A673 (cell line): ENCODE measurements around the gene C7orf57. TPM values are rescaled to one million over a fixed set of nuclear protein-coding genes. Genes with fewer than 3 reads are reported as not detected.
A peak's percentile ranks its signal among the peaks of the same experiment; 100 is the strongest.

Experiments
- BruUV-seq: library from RNA; stranded (reverse); fragments of 400-500 nt; replicated peaks from 2 replicates; lab custom pipeline; 2021; lab: Mats Ljungman, UMichigan
- CTCF ChIA-PET: fragments of 300-600 bp; sonication (Branson Sonifier 250); formaldehyde crosslinking; loops from one replicate; lab custom pipeline; 2022; ENCODE audit warnings: antibody characterized with exemption; lab: Charles Lee
- POLR2A ChIA-PET: fragments of 300-600 bp; sonication (Branson Sonifier 250); formaldehyde crosslinking; loops from one replicate; lab custom pipeline; 2022; ENCODE audit warnings: antibody characterized with exemption; ENCODE audit not compliant: low non-redundant PET; lab: Charles Lee
- DNase-seq: peaks from one replicate; pipeline ENCODE4 v3.0.0-alpha.2; 2015; ENCODE audit warnings: low spot score
- H3K27ac ChIP-seq: fragments of 200-600 bp; sonication (generic); 2 replicates; pipeline ENCODE4 v1.5.1; 2016; ENCODE audit warnings: mixed run types, low read depth, mild to moderate bottlenecking, mixed read lengths, antibody characterized with exemption, low read length; ENCODE audit not compliant: poor library complexity, severe bottlenecking
- H3K27me3 ChIP-seq: fragments of 200-600 bp; sonication (generic); replicated peaks from 2 replicates; pipeline ENCODE4 v1.6.1; 2017; ENCODE audit warnings: mixed run types, low read depth, mild to moderate bottlenecking, mixed read lengths, antibody characterized with exemption, low read length; ENCODE audit not compliant: insufficient read depth, poor library complexity
- H3K36me3 ChIP-seq: fragments of 200-600 bp; sonication (generic); 2 replicates; pipeline ENCODE4 v1.6.1; 2016; ENCODE audit warnings: mixed run types, mild to moderate bottlenecking, mixed read lengths, antibody characterized with exemption, low read length; ENCODE audit not compliant: insufficient read depth, poor library complexity, severe bottlenecking
- H3K4me1 ChIP-seq: fragments of 200-600 bp; sonication (generic); 2 replicates; pipeline ENCODE4 v1.6.1; 2017; ENCODE audit warnings: mixed run types, mild to moderate bottlenecking, mixed read lengths, antibody characterized with exemption, low read length; ENCODE audit not compliant: insufficient read depth, poor library complexity, severe bottlenecking
- H3K4me3 ChIP-seq: fragments of 200-600 bp; sonication (generic); 2 replicates; pipeline ENCODE4 v1.5.1; 2016; ENCODE audit warnings: low read depth, mixed run types, mild to moderate bottlenecking, mixed read lengths, low read length; ENCODE audit not compliant: poor library complexity, severe bottlenecking
- H3K9me3 ChIP-seq: fragments of 200-600 bp; sonication (generic); 2 replicates; pipeline ENCODE4 v1.6.1; 2016; ENCODE audit warnings: mixed run types, low read depth, mild to moderate bottlenecking, mixed read lengths, antibody characterized with exemption, low read length; ENCODE audit not compliant: poor library complexity, severe bottlenecking
- EZH2 ChIP-seq: fragments of 200-600 bp; sonication (generic); IDR thresholded peaks from 2 replicates; pipeline ENCODE4 v1.6.1; 2017; ENCODE audit warnings: borderline replicate concordance, low read depth, mild to moderate bottlenecking, mixed read lengths, antibody characterized with exemption, low read length; ENCODE audit not compliant: poor library complexity, severe bottlenecking
- intact Hi-C: fragments of 100-400 bp; cut with micrococcal nuclease; formaldehyde crosslinking; loops from one replicate; pipeline ENCODE4 v1.10.0; 2022; ENCODE audit not compliant: unreplicated experiment
- total RNA-seq: library from RNA; stranded (reverse); gene quantifications from 2 replicates; pipeline ENCODE4 v1.2.3, GENCODE V29; 2021
- TF ChIP-seq, protein P1 (sequence below): fragments of 300-800, 200-600 bp; sonication (generic); conservative IDR thresholded peaks from 2 replicates; pipeline ENCODE4 v1.5.1; 2017; ENCODE audit warnings: low read depth, mild to moderate bottlenecking, antibody characterized with exemption, low read length, moderate library complexity, mixed read lengths

Gene C7orf57
- total RNA-seq, 1 experiment from 2014 or later: not detected

DNA sequence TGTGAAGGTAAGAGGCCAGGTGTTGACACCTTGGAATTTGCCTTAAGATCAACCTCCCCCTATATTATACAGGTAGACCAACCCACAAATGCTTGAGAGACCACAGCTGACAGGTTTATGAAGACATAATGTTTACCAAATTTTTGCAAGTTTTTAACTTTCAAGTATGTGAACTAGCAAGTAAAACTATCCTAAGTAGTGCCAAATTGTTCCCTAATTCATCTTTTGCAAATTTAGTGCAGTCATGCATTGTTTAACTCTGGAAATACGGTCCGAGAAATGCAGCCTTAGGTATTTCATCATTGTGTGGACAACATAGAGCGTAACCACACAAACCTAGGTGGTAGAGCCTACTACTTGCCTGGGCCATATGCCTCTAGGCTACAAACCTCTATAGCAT, 64.4 kb downstream of the C7orf57 start:
- H3K27ac ChIP-seq: no peak overlapping the region
- TF ChIP-seq, protein P1, sequence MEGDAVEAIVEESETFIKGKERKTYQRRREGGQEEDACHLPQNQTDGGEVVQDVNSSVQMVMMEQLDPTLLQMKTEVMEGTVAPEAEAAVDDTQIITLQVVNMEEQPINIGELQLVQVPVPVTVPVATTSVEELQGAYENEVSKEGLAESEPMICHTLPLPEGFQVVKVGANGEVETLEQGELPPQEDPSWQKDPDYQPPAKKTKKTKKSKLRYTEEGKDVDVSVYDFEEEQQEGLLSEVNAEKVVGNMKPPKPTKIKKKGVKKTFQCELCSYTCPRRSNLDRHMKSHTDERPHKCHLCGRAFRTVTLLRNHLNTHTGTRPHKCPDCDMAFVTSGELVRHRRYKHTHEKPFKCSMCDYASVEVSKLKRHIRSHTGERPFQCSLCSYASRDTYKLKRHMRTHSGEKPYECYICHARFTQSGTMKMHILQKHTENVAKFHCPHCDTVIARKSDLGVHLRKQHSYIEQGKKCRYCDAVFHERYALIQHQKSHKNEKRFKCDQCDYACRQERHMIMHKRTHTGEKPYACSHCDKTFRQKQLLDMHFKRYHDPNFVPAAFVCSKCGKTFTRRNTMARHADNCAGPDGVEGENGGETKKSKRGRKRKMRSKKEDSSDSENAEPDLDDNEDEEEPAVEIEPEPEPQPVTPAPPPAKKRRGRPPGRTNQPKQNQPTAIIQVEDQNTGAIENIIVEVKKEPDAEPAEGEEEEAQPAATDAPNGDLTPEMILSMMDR: no peak
- TF ChIP-seq EZH2: no peak
- no peaks in the 10 kb centered on the region for H3K4me1 ChIP-seq
- BruUV-seq: no TSS peak
- intact Hi-C loops: no loop called here
- CTCF ChIA-PET: no interaction called here
- H3K36me3 ChIP-seq: no peaks in the 10 kb centered on the region
- no peak for DNase-seq
- H3K27me3 ChIP-seq: no peaks in the 10 kb centered on the region
- no peaks in the 10 kb centered on the region for H3K9me3 ChIP-seq
- H3K4me3 ChIP-seq: no peak overlapping the region
- POLR2A ChIA-PET: no interaction called here

DNA sequence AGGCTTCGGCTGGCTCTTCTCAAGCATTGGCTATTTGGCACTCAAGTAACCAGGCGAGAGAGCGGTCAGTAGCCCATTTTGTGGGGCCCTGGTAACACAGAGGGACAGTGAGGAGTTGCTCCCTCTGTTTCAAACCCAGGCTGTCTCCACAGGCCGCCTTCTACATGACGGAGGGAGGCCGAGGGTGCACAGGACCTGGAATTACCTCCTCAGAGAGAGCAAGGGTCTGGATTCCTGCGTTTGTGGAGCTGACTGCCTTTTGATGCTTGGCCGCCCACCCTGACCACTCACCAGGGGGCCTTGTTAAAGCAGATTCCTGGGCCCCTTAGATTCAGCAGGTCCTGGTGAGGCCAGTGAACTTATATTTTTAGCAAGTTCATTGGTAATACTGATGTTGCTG, 66.0 kb downstream of the C7orf57 start:
- H3K27me3 ChIP-seq: no peaks in the 10 kb centered on the region
- H3K4me3 ChIP-seq: no peak overlapping the region
- no peak overlapping the region for H3K27ac ChIP-seq
- no peak for DNase-seq
- H3K4me1 ChIP-seq: no peaks in the 10 kb centered on the region
- intact Hi-C loops: no loop called here
- CTCF ChIA-PET: no interaction called here
- H3K9me3 ChIP-seq: no peaks in the 10 kb centered on the region
- TF ChIP-seq, protein P1: no peak
- TF ChIP-seq EZH2: no peak
- no peaks in the 10 kb centered on the region for H3K36me3 ChIP-seq
- BruUV-seq: no TSS peak
- POLR2A ChIA-PET: no interaction called here

DNA sequence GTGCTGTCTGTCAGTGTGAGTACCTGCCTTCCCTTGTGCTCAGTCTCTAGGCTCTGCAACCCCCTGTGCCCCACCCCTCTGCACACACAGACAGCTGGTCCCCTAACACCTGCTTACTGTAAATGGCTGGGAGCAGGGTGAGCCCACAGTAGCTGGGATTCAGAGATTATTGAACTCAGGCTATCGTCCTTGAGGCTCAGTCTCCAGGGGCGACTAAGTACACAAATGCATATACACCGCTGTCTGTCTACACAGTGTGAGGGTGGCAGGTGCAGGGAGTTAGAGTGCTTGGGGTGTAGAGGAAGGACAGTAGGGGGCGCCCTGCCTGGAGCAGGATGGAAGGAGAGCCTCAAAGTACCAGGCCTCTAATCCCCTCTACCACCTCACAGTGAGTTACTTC, 66.6 kb downstream of the C7orf57 start:
- H3K4me3 ChIP-seq: no peak overlapping the region
- intact Hi-C loops: no loop called here
- no peaks in the 10 kb centered on the region for H3K9me3 ChIP-seq
- H3K4me1 ChIP-seq: no peaks in the 10 kb centered on the region
- no peaks in the 10 kb centered on the region for H3K36me3 ChIP-seq
- no peak for DNase-seq
- TF ChIP-seq, protein P1: peak; percentile 56
- TF ChIP-seq EZH2: no peak
- no TSS peak for BruUV-seq
- H3K27ac ChIP-seq: no peak overlapping the region
- ChIA-PET CTCF (no interaction called here), POLR2A (no interaction called here)
- no peaks in the 10 kb centered on the region for H3K27me3 ChIP-seq
